SK-N-MC (cell line): ENCODE results near the gene GTF2E1.

ENCODE experiments used
- EZH2 ChIP-seq: fragments of 200-600 bp; sonication (generic); IDR thresholded peaks from one replicate; pipeline ENCODE4 v1.6.1; 2017; ENCODE audit warnings: antibody characterized with exemption
- POLR2AphosphoS5 ChIP-seq: IDR thresholded peaks from 2 replicates; pipeline ENCODE4 v1.6.1; 2012; ENCODE audit warnings: mild to moderate bottlenecking, low read depth, low read length, borderline replicate concordance

- TF ChIP-seq EZH2 (no peak), POLR2AphosphoS5 (no peak)
Measured at GRCh38 chr3:120780977-120781376, 38.4 kb downstream of the GTF2E1 start.
